WTC11 (cell line): ENCODE results near the gene ZMYND8. TPM values are rescaled to one million over a fixed set of nuclear protein-coding genes. Genes with fewer than 3 reads are reported as not detected.

Experiments used
- ATAC-seq: fragments of 200-7000 bp; cut with Tn5 transposase; 2 replicates; pipeline ENCODE4 v1.10.0; 2021; ENCODE audit warnings: mild to moderate bottlenecking, moderate library complexity
- CTCF ChIA-PET: fragments of 300-600 bp; sonication (Branson Sonifier 250); formaldehyde crosslinking; loops from one replicate; lab custom pipeline; 2021; ENCODE audit warnings: antibody characterized with exemption; lab: Charles Lee
- POLR2A ChIA-PET: fragments of 350-600 bp; sonication (Branson Sonifier 250); formaldehyde crosslinking; loops from one replicate; lab custom pipeline; 2021; ENCODE audit warnings: antibody characterized with exemption; lab: Charles Lee
- DNase-seq: peaks from one replicate; pipeline ENCODE4 v3.0.0; 2021; ENCODE audit warnings: low spot score
- H3K27ac Mint-ChIP-seq: 2 replicates; pipeline ENCODE4 v1.8.0; 2021; ENCODE audit warnings: mixed read lengths
- H3K27me3 Mint-ChIP-seq: 2 replicates; pipeline ENCODE4 v1.8.0; 2021; ENCODE audit warnings: low read depth, mild to moderate bottlenecking, moderate library complexity, mixed read lengths
- H3K36me3 Mint-ChIP-seq: 2 replicates; pipeline ENCODE4 v1.8.0; 2021; ENCODE audit warnings: mixed read lengths
- H3K4me1 Mint-ChIP-seq: 2 replicates; pipeline ENCODE4 v1.8.0; 2022; ENCODE audit warnings: mixed read lengths
- H3K4me3 Mint-ChIP-seq: 2 replicates; pipeline ENCODE4 v1.8.0; 2021; ENCODE audit warnings: mild to moderate bottlenecking, moderate library complexity, mixed read lengths
- H3K9me3 Mint-ChIP-seq: 2 replicates; pipeline ENCODE4 v1.8.0; 2021; ENCODE audit warnings: mixed read lengths
- ELF4 ChIP-seq: sonication (generic); formaldehyde crosslinking; IDR thresholded peaks from 2 replicates; pipeline ENCODE4 v1.8.1; 2022; ENCODE audit warnings: low read depth, mild to moderate bottlenecking, moderate library complexity, missing genetic modification reagents
- JAZF1 ChIP-seq: fragments of 250-450 bp; sonication (Bioruptor Pico); IDR thresholded peaks from 2 replicates; pipeline ENCODE4 v1.9.0; 2021; ENCODE audit warnings: moderate library complexity, mild to moderate bottlenecking, inconsistent platforms
- JUN ChIP-seq: sonication (generic); formaldehyde crosslinking; IDR thresholded peaks from 2 replicates; pipeline ENCODE4 v1.8.0; 2023; ENCODE audit warnings: mild to moderate bottlenecking, missing genetic modification reagents
- MXD4 ChIP-seq: fragments of 250-450 bp; sonication (Bioruptor Pico); IDR thresholded peaks from 2 replicates; pipeline ENCODE4 v1.8.0; 2021; ENCODE audit warnings: mild to moderate bottlenecking, moderate library complexity, borderline replicate concordance
- NFE2L1 ChIP-seq: sonication (generic); formaldehyde crosslinking; IDR thresholded peaks from 2 replicates; pipeline ENCODE4 v1.8.1; 2023; ENCODE audit warnings: missing genetic modification reagents
- SOX15 ChIP-seq: fragments of 250-450 bp; sonication (Bioruptor Pico); IDR thresholded peaks from 2 replicates; pipeline ENCODE4 v1.9.0; 2021; ENCODE audit warnings: mild to moderate bottlenecking
- TEAD1 ChIP-seq: sonication (generic); formaldehyde crosslinking; IDR thresholded peaks from 2 replicates; pipeline ENCODE4 v1.8.0; 2022; ENCODE audit warnings: mild to moderate bottlenecking, missing genetic modification reagents
- ZBTB21 ChIP-seq: sonication (generic); formaldehyde crosslinking; IDR thresholded peaks from 2 replicates; pipeline ENCODE4 v1.8.1; 2023; ENCODE audit warnings: mild to moderate bottlenecking, missing genetic modification reagents, borderline replicate concordance
- ZNF219 ChIP-seq: sonication (generic); formaldehyde crosslinking; IDR thresholded peaks from 2 replicates; pipeline ENCODE4 v1.8.0; 2023; ENCODE audit warnings: missing genetic modification reagents, mild to moderate bottlenecking, borderline replicate concordance
- ZNF263 ChIP-seq: sonication (generic); formaldehyde crosslinking; IDR thresholded peaks from 2 replicates; pipeline ENCODE4 v1.8.1; 2022; ENCODE audit warnings: low read depth, mild to moderate bottlenecking, moderate library complexity, missing genetic modification reagents
- ZNF317 ChIP-seq: sonication (generic); formaldehyde crosslinking; IDR thresholded peaks from 2 replicates; pipeline ENCODE4 v1.8.1; 2023; ENCODE audit warnings: low read depth, mild to moderate bottlenecking, moderate library complexity, missing genetic modification reagents, borderline replicate concordance
- total RNA-seq: library from RNA; stranded (reverse); gene quantifications from 3 replicates; pipeline ENCODE4 v1.2.3, GENCODE V29; 2021
- TF ChIP-seq, protein P1 (sequence below): sonication (generic); formaldehyde crosslinking; IDR thresholded peaks from 2 replicates; pipeline ENCODE4 v1.8.1; 2022; ENCODE audit warnings: low read depth, missing genetic modification reagents, borderline replicate concordance
- TF ChIP-seq, protein P2 (sequence below): sonication (generic); formaldehyde crosslinking; IDR thresholded peaks from 2 replicates; pipeline ENCODE4 v1.8.0; 2023; ENCODE audit warnings: mild to moderate bottlenecking, missing genetic modification reagents
- TF ChIP-seq, protein P3 (sequence below): fragments of 250-450 bp; sonication (Bioruptor Pico); conservative IDR thresholded peaks from 2 replicates; pipeline ENCODE4 v1.9.0; 2021; ENCODE audit warnings: mild to moderate bottlenecking
- TF ChIP-seq, protein P4 (sequence below): sonication (generic); formaldehyde crosslinking; IDR thresholded peaks from 2 replicates; pipeline ENCODE4 v1.8.0; 2023; ENCODE audit warnings: missing genetic modification reagents, mild to moderate bottlenecking, borderline replicate concordance
- TF ChIP-seq, protein P5 (sequence below): sonication (generic); formaldehyde crosslinking; IDR thresholded peaks from 2 replicates; pipeline ENCODE4 v1.8.0; 2022; ENCODE audit warnings: mild to moderate bottlenecking, missing genetic modification reagents

ZMYND8 gene
- total RNA-seq, 1 experiment from 2014 or later = 114 TPM

DNA sequence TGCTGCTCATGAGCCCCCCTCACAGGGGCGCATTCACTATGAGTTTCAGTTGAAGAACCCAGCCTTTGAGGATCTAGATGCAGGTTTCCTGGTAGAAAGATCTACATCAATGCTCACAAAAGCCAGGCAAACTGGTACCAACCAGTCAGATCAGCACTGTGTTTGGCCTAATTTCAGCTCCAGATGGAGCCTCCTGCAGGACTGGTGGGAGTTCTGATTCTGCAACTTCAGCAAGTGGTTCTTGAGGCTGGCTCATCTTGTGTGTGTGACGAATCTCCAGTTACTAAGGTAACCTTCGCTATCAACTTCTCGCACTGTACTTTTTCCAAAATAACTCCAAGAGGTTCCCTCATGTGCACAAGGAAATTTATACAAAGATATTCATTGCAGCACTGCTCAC lies 118.8 kb downstream of the ZMYND8 start (continued):
- TF ChIP-seq, protein P1, sequence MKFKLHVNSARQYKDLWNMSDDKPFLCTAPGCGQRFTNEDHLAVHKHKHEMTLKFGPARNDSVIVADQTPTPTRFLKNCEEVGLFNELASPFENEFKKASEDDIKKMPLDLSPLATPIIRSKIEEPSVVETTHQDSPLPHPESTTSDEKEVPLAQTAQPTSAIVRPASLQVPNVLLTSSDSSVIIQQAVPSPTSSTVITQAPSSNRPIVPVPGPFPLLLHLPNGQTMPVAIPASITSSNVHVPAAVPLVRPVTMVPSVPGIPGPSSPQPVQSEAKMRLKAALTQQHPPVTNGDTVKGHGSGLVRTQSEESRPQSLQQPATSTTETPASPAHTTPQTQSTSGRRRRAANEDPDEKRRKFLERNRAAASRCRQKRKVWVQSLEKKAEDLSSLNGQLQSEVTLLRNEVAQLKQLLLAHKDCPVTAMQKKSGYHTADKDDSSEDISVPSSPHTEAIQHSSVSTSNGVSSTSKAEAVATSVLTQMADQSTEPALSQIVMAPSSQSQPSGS (CRISPR knock-in tag) = no peak
- TF ChIP-seq, protein P2, sequence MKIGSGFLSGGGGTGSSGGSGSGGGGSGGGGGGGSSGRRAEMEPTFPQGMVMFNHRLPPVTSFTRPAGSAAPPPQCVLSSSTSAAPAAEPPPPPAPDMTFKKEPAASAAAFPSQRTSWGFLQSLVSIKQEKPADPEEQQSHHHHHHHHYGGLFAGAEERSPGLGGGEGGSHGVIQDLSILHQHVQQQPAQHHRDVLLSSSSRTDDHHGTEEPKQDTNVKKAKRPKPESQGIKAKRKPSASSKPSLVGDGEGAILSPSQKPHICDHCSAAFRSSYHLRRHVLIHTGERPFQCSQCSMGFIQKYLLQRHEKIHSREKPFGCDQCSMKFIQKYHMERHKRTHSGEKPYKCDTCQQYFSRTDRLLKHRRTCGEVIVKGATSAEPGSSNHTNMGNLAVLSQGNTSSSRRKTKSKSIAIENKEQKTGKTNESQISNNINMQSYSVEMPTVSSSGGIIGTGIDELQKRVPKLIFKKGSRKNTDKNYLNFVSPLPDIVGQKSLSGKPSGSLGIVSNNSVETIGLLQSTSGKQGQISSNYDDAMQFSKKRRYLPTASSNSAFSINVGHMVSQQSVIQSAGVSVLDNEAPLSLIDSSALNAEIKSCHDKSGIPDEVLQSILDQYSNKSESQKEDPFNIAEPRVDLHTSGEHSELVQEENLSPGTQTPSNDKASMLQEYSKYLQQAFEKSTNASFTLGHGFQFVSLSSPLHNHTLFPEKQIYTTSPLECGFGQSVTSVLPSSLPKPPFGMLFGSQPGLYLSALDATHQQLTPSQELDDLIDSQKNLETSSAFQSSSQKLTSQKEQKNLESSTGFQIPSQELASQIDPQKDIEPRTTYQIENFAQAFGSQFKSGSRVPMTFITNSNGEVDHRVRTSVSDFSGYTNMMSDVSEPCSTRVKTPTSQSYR (CRISPR knock-in tag) = no peak
- TF ChIP-seq, protein P3, sequence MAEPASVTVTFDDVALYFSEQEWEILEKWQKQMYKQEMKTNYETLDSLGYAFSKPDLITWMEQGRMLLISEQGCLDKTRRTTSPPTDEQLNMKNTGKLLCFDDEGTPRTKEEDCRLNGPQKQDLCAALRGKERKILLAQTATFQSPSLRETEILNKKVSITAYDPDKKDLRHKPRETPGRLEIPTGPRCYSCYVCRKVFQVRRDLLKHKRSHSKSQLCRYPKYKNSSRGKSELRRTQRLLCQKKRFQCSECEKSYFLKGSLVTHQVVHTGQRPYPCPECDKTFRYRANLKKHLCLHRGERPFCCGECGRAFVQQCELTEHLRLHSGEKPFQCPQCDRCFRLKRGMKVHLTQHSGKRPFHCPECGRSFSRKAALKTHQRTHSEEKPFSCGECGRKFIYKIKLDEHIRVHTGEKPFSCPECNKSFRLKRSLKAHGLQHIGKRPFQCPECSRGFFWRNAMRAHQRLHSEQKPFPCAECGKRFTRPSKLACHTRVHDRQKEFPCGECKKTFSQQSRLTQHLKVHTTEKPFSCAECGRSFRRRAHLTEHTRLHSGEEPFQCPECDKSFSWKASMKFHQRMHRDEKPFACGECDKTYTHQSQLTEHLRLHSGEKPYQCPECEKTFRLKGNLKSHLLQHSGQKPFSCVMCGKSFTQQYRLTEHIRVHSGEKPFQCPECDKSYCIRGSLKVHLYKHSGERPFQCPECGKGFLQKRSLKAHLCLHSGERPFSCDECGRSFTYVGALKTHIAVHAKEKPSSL (CRISPR knock-in tag) = no peak
- TF ChIP-seq, protein P4, sequence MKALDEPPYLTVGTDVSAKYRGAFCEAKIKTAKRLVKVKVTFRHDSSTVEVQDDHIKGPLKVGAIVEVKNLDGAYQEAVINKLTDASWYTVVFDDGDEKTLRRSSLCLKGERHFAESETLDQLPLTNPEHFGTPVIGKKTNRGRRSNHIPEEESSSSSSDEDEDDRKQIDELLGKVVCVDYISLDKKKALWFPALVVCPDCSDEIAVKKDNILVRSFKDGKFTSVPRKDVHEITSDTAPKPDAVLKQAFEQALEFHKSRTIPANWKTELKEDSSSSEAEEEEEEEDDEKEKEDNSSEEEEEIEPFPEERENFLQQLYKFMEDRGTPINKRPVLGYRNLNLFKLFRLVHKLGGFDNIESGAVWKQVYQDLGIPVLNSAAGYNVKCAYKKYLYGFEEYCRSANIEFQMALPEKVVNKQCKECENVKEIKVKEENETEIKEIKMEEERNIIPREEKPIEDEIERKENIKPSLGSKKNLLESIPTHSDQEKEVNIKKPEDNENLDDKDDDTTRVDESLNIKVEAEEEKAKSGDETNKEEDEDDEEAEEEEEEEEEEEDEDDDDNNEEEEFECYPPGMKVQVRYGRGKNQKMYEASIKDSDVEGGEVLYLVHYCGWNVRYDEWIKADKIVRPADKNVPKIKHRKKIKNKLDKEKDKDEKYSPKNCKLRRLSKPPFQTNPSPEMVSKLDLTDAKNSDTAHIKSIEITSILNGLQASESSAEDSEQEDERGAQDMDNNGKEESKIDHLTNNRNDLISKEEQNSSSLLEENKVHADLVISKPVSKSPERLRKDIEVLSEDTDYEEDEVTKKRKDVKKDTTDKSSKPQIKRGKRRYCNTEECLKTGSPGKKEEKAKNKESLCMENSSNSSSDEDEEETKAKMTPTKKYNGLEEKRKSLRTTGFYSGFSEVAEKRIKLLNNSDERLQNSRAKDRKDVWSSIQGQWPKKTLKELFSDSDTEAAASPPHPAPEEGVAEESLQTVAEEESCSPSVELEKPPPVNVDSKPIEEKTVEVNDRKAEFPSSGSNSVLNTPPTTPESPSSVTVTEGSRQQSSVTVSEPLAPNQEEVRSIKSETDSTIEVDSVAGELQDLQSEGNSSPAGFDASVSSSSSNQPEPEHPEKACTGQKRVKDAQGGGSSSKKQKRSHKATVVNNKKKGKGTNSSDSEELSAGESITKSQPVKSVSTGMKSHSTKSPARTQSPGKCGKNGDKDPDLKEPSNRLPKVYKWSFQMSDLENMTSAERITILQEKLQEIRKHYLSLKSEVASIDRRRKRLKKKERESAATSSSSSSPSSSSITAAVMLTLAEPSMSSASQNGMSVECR (CRISPR knock-in tag) = no peak
- TF ChIP-seq, protein P5, sequence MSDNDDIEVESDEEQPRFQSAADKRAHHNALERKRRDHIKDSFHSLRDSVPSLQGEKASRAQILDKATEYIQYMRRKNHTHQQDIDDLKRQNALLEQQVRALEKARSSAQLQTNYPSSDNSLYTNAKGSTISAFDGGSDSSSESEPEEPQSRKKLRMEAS (CRISPR knock-in tag) = no peak

DNA sequence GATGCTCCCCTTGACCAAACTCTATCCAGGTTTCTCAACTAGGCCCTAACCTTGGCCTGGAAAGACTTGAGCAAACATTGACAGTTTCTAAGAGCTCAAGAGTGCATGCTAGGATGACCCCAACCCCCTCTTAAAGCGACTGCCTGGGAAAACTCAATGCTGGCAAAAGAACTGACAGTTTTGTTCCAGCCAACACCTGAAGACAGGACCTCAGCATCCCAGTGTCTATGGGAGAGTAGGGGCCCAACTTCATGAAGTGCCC lies 119.9 kb downstream of the ZMYND8 start:
- peaks cover 13% of the 10 kb centered on the region for H3K4me1 Mint-ChIP-seq
- ChIA-PET POLR2A (no interaction called here), CTCF (interaction anchor here (1.0 kb wide), 1 partner anchor 147 kb away, joined by 5 read pairs; no protein-coding TSS in a partner anchor)
- TF ChIP-seq JAZF1 (CRISPR knock-in tag) (no peak), ZNF317 (CRISPR knock-in tag) (no peak), ZNF219 (CRISPR knock-in tag) (no peak), ZNF263 (CRISPR knock-in tag) (no peak), ZBTB21 (CRISPR knock-in tag) (no peak), MXD4 (CRISPR knock-in tag) (no peak), NFE2L1 (CRISPR knock-in tag) (no peak), SOX15 (CRISPR knock-in tag) (no peak), ELF4 (no peak), JUN (CRISPR knock-in tag) (no peak), TEAD1 (no peak)
- TF ChIP-seq, protein P2 (CRISPR knock-in tag) = no peak
- TF ChIP-seq, protein P1 (CRISPR knock-in tag) = no peak
- no peaks in the 10 kb centered on the region for H3K9me3 Mint-ChIP-seq
- ATAC-seq (no peak), DNase-seq (no peak)
- peak overlapping the region; percentile 38; the same call in 1 of the 2 replicates for H3K27ac Mint-ChIP-seq
- no peak overlapping the region for H3K4me3 Mint-ChIP-seq
- H3K36me3 Mint-ChIP-seq = peaks cover 66% of the 10 kb centered on the region
- H3K27me3 Mint-ChIP-seq = no peaks in the 10 kb centered on the region
